Measurements from ENCODE around the gene CSHL1.
"Not testable (repeated sequence)": the region's sequence is repeated elsewhere in the genome, so short reads cannot be mapped to it uniquely, and the experiment has no call there.

CSHL1 gene

DNA sequence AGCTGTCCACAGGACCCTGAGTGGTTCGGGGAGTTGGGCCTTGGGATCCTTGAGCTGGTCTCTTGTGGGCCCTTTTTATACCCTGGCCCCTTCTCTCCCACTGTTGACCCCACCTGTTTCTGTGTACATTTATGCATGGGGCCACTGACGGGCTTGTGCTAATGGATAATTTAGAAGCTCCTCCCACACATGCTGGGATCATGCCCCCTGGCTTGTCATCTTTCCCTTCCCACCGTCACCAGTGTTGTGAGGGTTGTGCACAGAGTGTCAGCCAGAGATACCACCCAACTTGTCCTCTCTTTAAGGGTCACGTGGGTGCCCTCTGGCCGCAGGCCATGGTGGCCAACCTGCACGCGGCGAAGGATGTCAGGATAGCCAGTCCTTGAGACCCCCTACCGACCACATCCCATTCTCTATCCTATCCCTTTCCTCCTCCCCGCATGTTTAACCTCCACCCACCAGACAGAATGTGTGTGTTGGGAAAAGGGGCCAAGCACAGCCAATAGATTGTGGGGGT is 7.8 kb upstream of the CSHL1 start, which contains the start of gene GH1:
Gene GH1, minus strand, starts transcription at position 51 of the 517 bp plus-strand sequence. CDS start 63 bp downstream, outside the sequence.
- DNase-seq (ENCODE audit: low read depth in 2 of 2): not testable (repeated sequence)

- DNase-seq (ENCODE audit: low read depth in 2 of 2): no peak
Measured at GRCh38 chr17:63918305-63918704, 7.2 kb upstream of the CSHL1 start.

DNA sequence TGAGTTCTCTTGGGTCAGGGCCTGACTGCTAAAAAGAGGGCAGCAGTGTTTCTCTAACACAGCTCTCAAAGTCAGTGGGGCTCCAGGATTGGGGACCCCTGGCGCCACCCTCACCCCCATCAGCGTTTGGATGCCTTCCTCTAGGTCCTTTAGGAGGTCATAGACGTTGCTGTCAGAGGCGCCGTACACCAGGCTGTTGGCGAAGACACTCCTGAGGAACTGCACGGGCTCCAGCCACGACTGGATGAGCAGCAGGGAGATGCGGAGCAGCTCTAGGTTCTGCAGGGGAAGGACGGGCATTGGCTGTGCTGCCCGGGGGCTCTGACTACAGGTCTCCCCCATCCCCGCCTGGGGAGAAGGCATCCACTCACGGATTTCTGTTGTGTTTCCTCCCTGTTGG is 6.6 kb upstream of the CSHL1 start:
- no peak for DNase-seq (ENCODE audit: low read depth in 2 of 2)

- DNase-seq (ENCODE audit: low read depth in 2 of 2): not testable (repeated sequence)
Measured at GRCh38 chr17:63917206-63917605, 6.1 kb upstream of the CSHL1 start.

GRCh38 chr17:63916566-63917185 is 5.6 kb upstream of the CSHL1 start:
- DNase-seq (ENCODE audit: low read depth in 2 of 2): no peak

GRCh38 chr17:63915753-63916152 is 4.7 kb upstream of the CSHL1 start:
- DNase-seq (ENCODE audit: low read depth in 2 of 2): not testable (repeated sequence)

DNA sequence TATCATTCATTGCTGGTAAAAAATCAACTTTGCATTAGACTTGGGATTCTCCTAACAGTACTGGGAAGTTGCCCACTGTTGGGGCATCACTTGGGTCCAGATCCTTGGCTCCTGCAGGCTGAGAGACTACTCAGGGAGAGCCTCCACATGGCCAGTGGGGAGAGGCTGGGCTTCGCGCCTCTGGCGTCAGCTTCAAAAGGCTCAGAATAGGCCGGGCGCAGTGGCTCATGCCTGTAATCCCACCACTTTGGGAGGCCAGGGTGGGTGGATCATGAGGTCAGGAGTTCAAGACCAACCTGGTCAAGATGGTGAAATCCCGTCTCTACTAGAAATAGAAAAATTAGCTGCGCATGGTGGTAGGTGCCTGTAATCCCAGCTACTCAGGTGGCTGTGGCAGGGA is 3.4 kb upstream of the CSHL1 start:
- DNase-seq (ENCODE audit: low read depth in 2 of 2): no peak

GRCh38 chr17:63911657-63912100 is 621 bp upstream of the CSHL1 start:
- DNase-seq (ENCODE audit: low read depth in 2 of 2): peak; percentile 30 to 32

DNA sequence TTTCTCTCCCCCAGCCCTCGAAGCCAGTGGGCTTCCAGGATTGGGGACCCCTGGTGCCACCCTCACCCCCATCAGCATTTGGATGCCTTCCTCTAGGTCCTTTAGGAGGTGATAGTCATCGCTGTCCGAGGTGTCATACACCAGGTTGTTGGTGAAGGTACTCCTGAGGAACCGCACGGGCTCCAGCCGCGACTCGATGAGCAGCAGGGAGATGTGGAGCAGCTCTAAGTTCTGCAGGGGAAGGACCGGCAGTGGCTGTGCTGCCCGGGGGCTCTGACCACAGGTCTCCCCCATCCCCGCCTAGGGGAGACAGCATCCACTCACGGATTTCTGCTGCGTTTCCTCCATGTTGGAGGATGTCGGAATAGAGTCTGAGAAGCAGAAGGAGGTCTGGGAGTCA is 962 bp downstream of the CSHL1 start:
- DNase-seq (ENCODE audit: low read depth in 2 of 2): no peak

- DNase-seq (ENCODE audit: low read depth in 2 of 2): not testable (repeated sequence)
Measured at GRCh38 chr17:63909586-63909985, 1.5 kb downstream of the CSHL1 start.

DNA sequence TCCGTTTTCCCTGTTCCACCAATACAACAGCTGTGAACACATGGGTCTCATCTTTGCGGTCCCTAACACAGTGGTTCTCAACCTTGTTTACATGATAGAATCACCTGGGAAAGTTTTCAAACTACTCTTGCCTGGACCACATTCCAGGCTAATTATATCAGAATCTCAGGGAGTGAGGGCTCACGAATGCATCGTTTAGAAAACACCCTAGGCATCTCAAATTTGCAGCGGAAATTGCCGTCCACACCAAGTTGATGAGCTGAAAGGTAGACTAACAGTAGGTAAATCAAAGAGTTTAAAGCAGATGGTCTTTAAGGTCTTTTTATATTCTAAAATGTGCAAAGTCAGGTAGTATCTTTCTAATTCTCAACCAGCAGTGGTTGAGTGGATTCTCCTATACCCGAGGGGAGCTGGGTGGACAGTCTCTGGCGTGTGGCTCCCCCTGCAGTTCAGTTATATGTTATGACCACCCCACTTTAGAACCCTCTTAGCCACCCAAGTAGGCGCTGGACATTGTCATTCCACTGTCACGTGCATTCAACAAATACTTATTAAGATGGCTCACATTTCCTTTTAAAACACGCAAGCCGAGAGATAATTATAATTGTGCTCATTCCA is 3.8 kb downstream of the CSHL1 start:
- not testable (repeated sequence) for DNase-seq (ENCODE audit: low read depth in 2 of 2)

GRCh38 chr17:63904796-63905195 is 6.3 kb downstream of the CSHL1 start:
- DNase-seq (ENCODE audit: low read depth in 2 of 2): not testable (repeated sequence)

- not testable (repeated sequence) for DNase-seq (ENCODE audit: low read depth in 2 of 2)
Measured at GRCh38 chr17:63903787-63904201, 7.3 kb downstream of the CSHL1 start.

DNA sequence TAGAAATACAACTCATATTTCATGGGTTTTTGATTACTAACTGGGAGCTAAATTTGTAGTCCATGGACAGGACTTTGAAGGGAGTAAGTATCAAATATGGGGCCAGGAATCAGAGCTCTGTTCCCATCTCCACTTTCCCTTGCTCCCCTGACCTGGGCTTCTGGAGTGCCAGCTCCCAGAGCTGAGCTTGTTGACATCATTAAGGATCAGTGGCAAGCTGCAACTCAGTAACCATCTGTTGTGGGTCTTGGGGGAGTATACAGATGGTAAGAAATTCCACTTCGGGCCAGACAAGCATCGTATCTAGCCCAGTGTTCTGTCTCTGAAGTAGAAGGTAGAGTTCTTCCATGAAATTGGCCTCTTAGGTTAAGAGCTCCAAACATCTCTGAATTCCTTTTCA is 9.1 kb downstream of the CSHL1 start:
- not testable (repeated sequence) for DNase-seq (ENCODE audit: low read depth in 2 of 2)

GRCh38 chr17:63898899-63899798 is 11.9 kb downstream of the CSHL1 start:
- peak; percentile 13 to 39 for DNase-seq (ENCODE audit: low read depth in 2 of 2)

GRCh38 chr17:63896524-63897354 is 14.3 kb downstream of the CSHL1 start, which contains the start of gene CSH1:
Gene CSH1 (minus strand): TSS chr17:63896574. CDS start chr17:63896511, 63 bp downstream.
- not testable (repeated sequence) for DNase-seq (ENCODE audit: low read depth in 2 of 2)

- DNase-seq (ENCODE audit: low read depth in 2 of 2): not testable (repeated sequence)
Measured at GRCh38 chr17:63894821-63895220, 16.2 kb downstream of the CSHL1 start.

DNA sequence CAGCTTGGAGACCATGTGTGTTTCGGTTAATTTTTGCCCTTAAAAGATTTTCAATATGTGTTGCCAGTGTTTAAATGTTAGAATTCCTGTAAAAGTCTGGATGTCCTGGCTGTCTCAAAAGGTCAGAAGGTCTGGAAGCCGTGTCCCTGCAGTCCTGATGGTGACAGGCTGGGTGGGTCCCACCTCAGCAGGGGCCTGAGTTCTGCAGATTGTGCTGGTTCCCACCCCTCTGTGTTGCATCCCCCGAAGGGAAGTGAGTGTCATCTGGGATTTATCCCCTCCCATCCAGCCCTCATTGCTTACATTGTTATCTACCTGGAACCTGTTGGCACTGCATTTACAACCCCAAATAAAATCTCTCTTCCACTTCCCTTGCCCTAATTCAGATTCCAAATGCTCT is 17.0 kb downstream of the CSHL1 start:
- not testable (repeated sequence) for DNase-seq (ENCODE audit: low read depth in 2 of 2)

DNA sequence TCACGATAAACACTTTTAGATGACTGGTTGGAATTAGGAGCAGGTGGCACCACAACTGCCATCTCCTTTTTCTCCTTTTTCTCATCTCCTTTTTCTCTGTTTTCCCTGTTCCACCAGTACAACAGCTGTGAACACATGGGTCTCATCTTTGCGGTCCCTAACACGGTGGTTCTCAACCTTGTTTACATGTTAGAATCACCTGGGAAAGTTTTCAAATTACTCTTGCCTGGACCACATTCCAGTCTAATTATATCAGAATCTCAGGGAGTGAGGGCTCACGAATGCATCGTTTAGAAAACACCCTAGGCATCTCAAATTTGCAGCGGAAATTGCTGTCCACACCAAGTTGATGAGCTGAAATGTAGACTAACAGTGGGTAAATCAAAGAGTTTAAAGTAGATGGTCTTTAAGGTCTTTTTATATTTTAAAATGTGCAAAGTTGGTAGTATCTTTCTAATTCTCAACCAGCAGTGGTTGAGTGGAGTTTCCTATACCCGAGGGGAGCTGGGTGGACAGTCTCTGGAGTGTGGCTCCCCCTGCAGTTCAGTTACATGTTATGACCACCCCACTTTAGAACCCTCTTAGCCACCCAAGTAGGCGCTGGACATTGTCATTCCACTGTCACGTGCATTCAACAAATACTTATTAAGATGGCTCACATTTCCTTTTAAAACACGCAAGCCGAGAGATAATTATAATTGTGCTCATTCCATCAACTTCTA is 18.6 kb downstream of the CSHL1 start:
- DNase-seq (ENCODE audit: low read depth in 2 of 2): not testable (repeated sequence)

Data from stimulated activated CD8-positive, alpha-beta memory T cell treated with anti-CD3 and anti-CD28 coated beads, Interleukin-15, amount 100 ng/mL, for 48 hours (primary cell).